Mucosa of gallbladder (tissue), 1 donor: ENCODE measurements around the gene ELK4. TPM values are rescaled to one million over a fixed set of nuclear protein-coding genes. Genes with fewer than 3 reads are reported as not detected.

Experiments
- DNase-seq: peaks from one replicate; pipeline ENCODE4 v3.0.0-alpha.2; 2020; ENCODE audit warnings: low spot score
- total RNA-seq: library from RNA; stranded (reverse); gene quantifications from one replicate; pipeline ENCODE4 v1.2.1, GENCODE V29; 2021
- donor health status: DM: no; HTN: no; CAD: no.

Gene ELK4
- total RNA-seq, 1 donor from 2014 or later = 74.8 TPM

GRCh38 chr1:205630241-205630640, 1.6 kb downstream of the ELK4 start:
- DNase-seq = no peak

DNA sequence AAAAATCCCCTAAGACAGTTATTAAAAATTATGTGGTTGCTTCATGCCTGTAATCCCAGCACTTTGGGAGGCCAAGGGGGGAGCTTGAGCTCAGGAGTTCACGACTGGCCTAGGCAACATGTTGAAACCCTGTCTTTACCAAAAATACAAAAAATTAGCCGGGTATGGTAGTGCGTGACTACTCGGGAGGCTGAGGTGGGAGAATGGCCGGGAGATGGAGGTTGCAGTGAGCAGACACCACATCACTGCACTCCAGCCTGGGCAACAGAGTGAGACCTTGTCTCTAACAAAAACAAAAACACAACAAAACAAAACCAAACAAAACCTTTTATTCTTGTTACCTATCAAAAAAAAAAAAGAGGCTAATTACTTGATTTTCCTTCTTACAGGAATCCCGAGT, 2.1 kb downstream of the ELK4 start:
- no peak for DNase-seq

DNA sequence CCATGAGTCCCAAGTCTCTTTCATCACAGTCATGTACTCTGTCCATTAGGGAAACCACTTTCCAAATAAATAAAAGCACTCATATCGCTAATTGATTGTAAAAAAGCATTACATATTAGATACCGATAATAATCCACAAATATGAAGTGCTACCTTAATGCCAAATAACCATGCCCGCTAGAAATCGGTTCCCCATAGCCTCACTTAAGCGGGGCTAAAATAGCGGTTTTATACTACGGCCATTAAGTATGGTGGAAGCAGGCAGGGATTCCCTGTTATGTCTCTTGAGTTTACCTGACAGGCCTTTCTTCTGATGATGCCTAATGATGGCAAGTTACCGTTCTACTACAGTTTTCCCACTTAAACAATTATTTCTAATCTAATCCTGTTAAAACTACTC, 3.9 kb downstream of the ELK4 start:
- no peak for DNase-seq

DNA sequence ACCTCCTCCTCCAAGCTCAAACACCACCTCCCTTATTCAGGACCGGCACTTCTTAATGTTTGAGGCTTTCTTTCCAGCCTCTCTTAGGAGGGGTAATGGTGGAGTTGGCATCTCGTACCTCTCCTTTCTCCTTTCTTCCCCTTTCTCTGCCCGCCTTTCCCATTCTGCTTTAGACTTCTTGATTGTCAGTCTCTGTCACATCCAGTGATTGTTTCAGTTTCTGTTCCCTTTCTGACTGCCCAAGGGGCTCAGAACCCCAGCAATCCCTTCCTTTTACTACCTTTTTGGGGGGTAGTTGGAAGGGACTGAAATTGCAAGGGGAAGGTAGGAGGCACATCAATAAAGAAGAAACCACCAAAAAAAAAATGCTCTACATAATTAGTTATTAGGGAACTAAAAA, 5.6 kb downstream of the ELK4 start:
- no peak for DNase-seq

GRCh38 chr1:205623646-205624045, 8.2 kb downstream of the ELK4 start:
- no peak for DNase-seq

- DNase-seq = no peak
Measured at GRCh38 chr1:205620269-205620668, 11.5 kb downstream of the ELK4 start.

DNA sequence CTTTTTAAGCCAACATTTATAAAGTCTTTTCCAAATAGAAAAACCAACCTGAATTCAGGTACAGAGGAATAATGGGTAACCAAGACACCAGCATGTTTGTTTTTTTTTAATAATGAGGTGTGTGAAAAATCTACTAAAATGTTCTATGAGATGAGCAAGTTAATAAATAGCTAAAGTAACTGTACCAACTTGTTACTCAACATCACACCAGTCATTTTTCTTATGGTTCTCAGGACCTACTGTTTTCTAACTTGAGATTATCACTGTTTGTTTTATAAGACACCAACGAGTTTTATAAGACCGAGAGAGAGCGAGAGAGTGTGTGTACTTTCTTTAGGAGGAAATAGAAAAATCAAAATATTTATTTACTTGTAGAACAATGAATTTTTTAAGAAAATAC, 12.4 kb downstream of the ELK4 start:
- DNase-seq = no peak

- no peak for DNase-seq
Measured at GRCh38 chr1:205616563-205617293, 15.1 kb downstream of the ELK4 start.

DNA sequence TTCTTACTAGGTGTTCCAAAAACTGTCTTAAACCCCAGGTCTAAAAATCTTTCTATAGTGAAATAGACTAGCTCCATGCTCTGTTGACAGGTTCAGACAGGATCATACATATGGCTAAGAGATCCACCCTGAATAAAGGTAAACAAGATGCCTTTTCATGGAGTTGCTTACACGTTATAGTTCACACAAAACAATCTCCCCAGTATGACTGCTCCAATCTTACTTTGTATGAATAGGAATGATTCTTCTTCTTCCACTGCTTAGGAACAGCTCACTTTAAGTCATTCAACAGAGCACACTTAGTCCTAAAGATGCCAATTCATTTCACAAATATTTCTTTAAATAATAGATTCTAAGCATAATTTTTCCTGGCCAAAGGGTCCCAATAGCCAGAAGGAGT, 16.0 kb downstream of the ELK4 start:
- DNase-seq = no peak

DNA sequence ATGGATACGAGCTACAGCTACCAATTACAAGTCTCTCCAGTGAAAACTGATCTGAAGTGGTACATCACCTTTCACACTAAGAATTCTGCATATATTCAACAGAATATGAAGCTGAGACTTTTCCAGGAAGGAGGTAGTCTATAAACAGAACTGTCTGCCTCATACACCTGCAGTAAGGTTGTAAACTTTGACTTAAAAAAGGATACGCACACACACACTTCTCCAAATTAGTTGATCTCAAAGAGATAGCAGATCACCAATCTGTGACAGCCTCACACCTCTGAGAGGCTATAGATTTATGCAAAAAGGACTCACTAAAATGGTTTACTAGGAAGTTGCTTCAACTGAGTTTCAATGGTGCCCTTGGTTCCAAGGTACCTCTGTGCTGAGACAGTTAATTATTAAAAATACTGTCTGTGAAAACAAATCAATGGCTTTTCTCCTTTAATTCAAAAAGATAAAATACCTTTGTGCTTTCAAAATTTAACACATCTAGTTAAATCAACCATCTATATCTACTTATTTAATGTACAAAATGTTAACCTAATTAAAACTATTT, 17.9 kb downstream of the ELK4 start:
- no peak for DNase-seq

DNA sequence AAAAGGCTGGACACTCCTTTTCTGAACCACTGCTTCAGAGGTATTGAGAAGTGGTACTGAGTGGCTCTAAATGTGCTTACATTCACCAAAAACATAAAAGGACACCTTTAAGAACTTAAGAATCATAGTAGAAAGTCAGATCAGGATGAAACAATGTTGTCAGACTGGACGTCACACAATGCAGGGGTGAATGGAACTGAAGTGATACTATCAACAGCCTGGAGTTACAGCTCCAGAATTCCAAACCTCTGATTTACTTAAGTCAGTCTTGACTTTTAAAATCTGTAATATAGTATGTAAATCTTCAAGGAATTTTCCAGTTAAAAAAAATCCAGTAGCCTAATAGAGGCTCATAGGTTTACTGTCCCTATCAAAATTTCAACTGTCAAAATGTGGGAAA, 19.3 kb downstream of the ELK4 start:
- no peak for DNase-seq

- DNase-seq = no peak
Measured at GRCh38 chr1:205612104-205612503, 19.7 kb downstream of the ELK4 start.

DNA sequence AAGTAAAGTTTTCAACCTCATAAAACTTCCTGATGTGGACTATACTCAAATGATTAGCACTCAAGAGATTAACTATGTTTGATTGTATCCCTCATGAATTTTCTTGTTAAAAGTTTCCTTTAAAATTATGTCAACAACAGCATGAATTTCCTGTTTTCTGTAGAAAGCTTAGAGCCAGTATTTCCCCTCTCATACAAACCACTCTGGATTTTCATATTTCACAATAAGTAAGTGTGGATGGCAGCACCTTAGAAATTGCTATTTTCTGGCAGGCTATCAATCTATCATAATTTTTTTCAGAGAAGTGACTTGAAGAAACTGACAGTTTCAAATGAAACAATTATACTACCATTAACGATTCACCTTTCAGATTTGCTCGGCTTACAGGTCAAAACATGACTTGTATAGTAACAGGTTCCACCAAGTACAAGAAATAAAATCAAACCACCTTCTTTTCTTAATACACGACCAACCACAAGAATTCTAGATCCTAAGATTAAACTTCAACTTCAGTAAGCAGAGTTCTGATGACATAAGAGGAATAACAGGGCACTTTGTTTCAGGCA, 20.8 kb downstream of the ELK4 start:
- no peak for DNase-seq

DNA sequence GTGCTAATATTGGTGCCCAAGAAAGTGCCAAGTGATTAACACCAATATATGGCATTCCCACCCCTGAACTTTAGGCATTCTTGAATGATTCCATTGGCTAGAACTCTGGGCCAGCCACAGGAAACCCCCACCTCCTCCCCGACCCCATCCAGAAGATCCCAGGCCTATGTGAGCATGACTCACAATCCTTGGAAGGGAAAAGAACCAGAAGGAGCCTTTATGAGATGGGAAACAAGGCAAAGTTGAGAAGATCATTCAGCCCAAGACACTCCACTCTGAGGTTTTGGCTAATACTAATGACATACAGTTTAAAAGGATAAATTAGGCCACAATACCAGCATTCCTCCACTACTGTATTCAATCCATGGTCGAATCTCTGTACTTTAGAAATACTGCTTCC, 21.8 kb downstream of the ELK4 start:
- no peak for DNase-seq

DNA sequence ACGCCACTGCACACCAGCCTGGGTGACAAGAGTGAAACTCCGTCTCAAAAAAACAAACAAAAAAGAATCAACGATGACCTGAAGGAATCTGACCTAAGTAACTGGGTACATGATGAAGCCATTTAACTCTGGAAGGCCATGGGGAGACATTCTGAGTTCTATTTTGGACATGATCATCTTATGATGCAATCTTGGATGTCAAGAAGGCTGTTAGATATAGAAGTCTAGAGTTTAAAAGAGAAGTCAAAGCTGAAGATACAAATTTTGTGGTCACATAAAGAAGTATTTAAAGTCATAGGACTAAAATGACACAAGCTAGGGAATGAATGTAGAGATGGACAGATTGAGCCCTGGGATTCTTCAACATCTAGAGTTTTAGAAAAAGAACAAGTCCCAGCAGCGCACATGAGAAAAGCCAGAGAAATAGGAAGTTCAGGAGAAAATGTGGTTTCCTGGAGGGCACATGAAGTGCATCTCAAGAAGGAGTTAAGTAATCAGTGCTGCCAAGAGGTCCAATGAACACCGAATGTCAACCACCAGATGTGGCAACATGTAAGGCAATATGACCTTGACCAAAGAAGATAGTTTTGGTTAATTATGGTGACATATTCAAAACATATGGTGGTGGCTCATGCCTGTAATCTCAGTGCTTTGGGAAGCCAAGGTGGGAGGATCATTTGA, 26.8 kb downstream of the ELK4 start:
- no peak for DNase-seq

DNA sequence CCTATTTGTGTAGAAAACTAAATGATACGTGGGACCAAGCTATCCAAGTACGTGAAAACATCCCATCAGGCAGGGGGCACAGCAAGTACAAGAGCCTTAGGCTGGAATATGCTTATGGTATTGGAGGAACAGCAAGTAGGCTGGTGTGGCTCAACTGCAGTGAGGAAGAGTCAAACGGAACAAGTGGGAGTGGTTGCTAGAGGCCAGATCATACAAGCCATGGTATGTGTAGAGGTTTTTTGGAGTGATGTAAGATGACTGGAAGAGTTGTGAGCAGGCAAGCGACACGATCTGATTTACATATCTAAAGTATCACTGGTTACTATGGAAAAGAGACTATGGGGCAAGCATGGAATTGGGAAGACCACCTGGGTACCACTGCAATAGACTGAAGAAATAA, 27.8 kb downstream of the ELK4 start:
- no peak for DNase-seq

DNA sequence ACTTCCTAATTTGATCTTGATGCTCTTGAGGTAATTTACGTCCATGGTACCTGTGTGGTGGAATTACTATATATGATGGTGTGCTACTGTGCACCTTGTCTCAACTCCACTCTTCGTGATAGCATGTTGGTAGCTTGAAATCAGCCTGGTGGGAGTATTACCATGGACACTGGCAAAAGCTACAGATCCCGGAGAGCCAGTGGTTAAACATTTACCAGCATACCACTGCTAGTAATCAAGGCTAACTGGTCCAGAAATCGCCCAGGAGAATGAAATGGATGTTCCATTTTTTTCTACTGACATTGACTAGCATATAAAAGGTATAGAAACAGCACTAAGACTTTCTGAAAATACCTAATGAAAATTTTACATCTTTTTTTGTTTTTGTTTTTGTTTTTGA, 30.6 kb downstream of the ELK4 start:
- DNase-seq = no peak

GRCh38 chr1:205600085-205600484, 31.7 kb downstream of the ELK4 start:
- no peak for DNase-seq

DNA sequence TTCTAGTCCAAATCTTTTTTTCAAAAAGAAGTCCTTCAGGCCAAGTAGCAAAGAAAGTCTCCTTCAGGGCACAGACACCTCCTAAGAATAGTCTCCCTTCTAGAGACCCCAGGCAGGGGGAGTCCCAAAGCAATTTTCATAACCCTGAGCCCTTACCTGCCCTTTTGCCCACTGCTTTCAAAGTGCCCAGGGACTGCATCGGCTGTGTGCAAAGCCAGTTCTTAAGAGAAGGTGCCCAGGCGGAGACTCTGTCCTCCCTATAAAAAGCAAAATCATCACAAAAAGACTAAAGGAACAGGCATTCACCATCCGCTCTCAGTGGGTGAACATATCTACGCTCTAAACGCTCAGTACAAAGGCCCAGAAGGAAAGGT, 32.2 kb downstream of the ELK4 start:
- no peak for DNase-seq

GRCh38 chr1:205598841-205599668, 32.8 kb downstream of the ELK4 start:
- DNase-seq = peak; percentile 71

DNA sequence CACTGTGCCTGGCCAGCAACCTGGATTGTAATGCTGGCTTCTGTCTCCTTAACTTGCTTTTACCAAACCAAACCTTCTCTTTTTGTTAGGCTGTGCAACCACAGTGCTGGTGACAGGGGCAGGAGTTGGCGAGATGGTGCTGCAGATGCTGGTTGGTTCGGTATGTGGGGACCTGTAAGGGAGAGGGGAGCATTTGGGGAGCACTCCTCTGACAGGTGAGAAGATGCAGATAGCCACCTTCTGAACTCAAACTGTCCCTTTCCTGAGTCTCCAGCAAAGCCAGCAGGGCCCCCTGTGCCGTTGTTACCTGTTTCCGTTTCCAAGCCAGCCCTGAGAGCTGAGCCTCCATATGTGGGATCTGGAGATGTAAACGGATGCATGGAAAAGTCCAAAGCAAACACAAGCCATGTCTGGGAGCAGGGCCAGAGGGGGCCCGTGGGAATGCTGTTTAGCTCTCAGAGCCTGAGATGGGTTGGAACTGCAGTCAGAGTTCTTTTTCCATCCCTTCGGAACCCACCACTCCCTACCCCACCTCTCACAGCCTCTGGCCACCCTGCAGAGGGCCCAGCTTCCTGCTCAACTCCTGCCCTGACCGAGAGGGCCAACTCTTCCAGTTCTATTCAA, 34.0 kb downstream of the ELK4 start:
- DNase-seq = no peak

- DNase-seq = no peak
Measured at GRCh38 chr1:205596876-205597275, 34.9 kb downstream of the ELK4 start.
